Activated naive CD8-positive, alpha-beta T cell treated with anti-CD3 and anti-CD28 coated beads, Interleukin-2, amount 50 U/mL, for 16 hours (primary cell): ENCODE data around the gene UBE2E2.
"Not testable (repeated sequence)": the region's sequence is repeated elsewhere in the genome, so short reads cannot be mapped to it uniquely, and the experiment has no call there.

Source experiments
- DNase-seq: peaks from one replicate; pipeline ENCODE4 v3.0.0-alpha.2; 2020; ENCODE audit warnings: low read depth, low spot score

UBE2E2 gene

GRCh38 chr3:23202921-23203707, at the start of gene UBE2E2:
TSS of gene UBE2E2 (plus strand) at chr3:23203327.
- DNase-seq: peak; percentile 31

GRCh38 chr3:23153436-23153835, 49.7 kb upstream of the UBE2E2 start:
- no peak for DNase-seq

- DNase-seq: no peak
Measured at GRCh38 chr3:23157331-23157730, 45.8 kb upstream of the UBE2E2 start.

- DNase-seq: no peak
Measured at GRCh38 chr3:23159929-23160328, 43.2 kb upstream of the UBE2E2 start.

GRCh38 chr3:23161308-23161707, 41.8 kb upstream of the UBE2E2 start:
- no peak for DNase-seq

- DNase-seq: no peak
Measured at GRCh38 chr3:23161896-23162570, 41.1 kb upstream of the UBE2E2 start.

- no peak for DNase-seq
Measured at GRCh38 chr3:23162934-23163333, 40.2 kb upstream of the UBE2E2 start.

GRCh38 chr3:23164746-23165145, 38.4 kb upstream of the UBE2E2 start:
- DNase-seq: no peak

GRCh38 chr3:23165571-23165970, 37.6 kb upstream of the UBE2E2 start:
- no peak for DNase-seq

GRCh38 chr3:23166276-23166675, 36.9 kb upstream of the UBE2E2 start:
- no peak for DNase-seq

GRCh38 chr3:23166845-23167244, 36.3 kb upstream of the UBE2E2 start:
- no peak for DNase-seq

GRCh38 chr3:23169551-23169950, 33.6 kb upstream of the UBE2E2 start:
- no peak for DNase-seq

- no peak for DNase-seq
Measured at GRCh38 chr3:23170291-23170690, 32.8 kb upstream of the UBE2E2 start.

GRCh38 chr3:23172059-23172458, 31.1 kb upstream of the UBE2E2 start:
- no peak for DNase-seq

- DNase-seq: no peak
Measured at GRCh38 chr3:23174426-23175039, 28.6 kb upstream of the UBE2E2 start.

GRCh38 chr3:23175341-23176083, 27.6 kb upstream of the UBE2E2 start:
- no peak for DNase-seq

- not testable (repeated sequence) for DNase-seq
Measured at GRCh38 chr3:23176839-23177238, 26.3 kb upstream of the UBE2E2 start.

GRCh38 chr3:23182996-23183513, 20.1 kb upstream of the UBE2E2 start:
- DNase-seq: no peak

- DNase-seq: no peak
Measured at GRCh38 chr3:23183731-23184130, 19.4 kb upstream of the UBE2E2 start.

- no peak for DNase-seq
Measured at GRCh38 chr3:23185861-23186260, 17.3 kb upstream of the UBE2E2 start.

GRCh38 chr3:23189187-23189586, 13.9 kb upstream of the UBE2E2 start:
- DNase-seq: no peak

GRCh38 chr3:23192816-23193215, 10.3 kb upstream of the UBE2E2 start:
- no peak for DNase-seq
